GM06990 (cell line): ENCODE data around the gene KLK7.

ENCODE experiments used
- DNase-seq: peaks from one replicate; pipeline ENCODE4 v3.0.0-alpha.2; 2011; ENCODE audit not compliant: insufficient read length; ENCODE audit errors: extremely low read depth
- H3K27me3 ChIP-seq: replicated peaks from 2 replicates; pipeline ENCODE4 v1.6.0; 2011; ENCODE audit warnings: low read length; ENCODE audit not compliant: control insufficient read depth, insufficient read depth
- H3K36me3 ChIP-seq: 2 replicates; pipeline ENCODE4 v1.5.1; 2011; ENCODE audit warnings: low read length; ENCODE audit not compliant: control insufficient read depth, insufficient read depth
- H3K4me3 ChIP-seq: replicated peaks from 2 replicates; pipeline ENCODE4 v1.5.1; 2011; ENCODE audit warnings: low read depth, mild to moderate bottlenecking, control low read depth, low read length
- CTCF ChIP-seq: IDR thresholded peaks from 2 replicates; pipeline ENCODE4 v1.5.1; 2011; ENCODE audit warnings: low read length, control low read depth, mild to moderate bottlenecking, inconsistent platforms; ENCODE audit not compliant: insufficient read depth, poor library complexity, severe bottlenecking

Gene KLK7

GRCh38 chr19:50980208-50980607, 3.5 kb downstream of the KLK7 start:
- no peaks in the 10 kb centered on the region for H3K36me3 ChIP-seq
- H3K4me3 ChIP-seq = no peak overlapping the region
- DNase-seq = no peak
- H3K27me3 ChIP-seq = no peaks in the 10 kb centered on the region; the same call in 1 of the 2 replicates
- no peak for TF ChIP-seq CTCF

GRCh38 chr19:50979758-50980157, 4.0 kb downstream of the KLK7 start:
- no peaks in the 10 kb centered on the region; the same call in 1 of the 2 replicates for H3K27me3 ChIP-seq
- no peak for TF ChIP-seq CTCF

GRCh38 chr19:50978772-50979390, 4.8 kb downstream of the KLK7 start:
- Histone ChIP-seq H3K36me3 (no peaks in the 10 kb centered on the region), H3K27me3 (no peaks in the 10 kb centered on the region; the same call in 1 of the 2 replicates), H3K4me3 (no peak overlapping the region)
- TF ChIP-seq CTCF = no peak
- no peak for DNase-seq

More at GRCh38 chr19:50979758-50980157, 4.0 kb downstream of the KLK7 start:
- no peak for DNase-seq
- no peak overlapping the region for H3K4me3 ChIP-seq
- H3K36me3 ChIP-seq = no peaks in the 10 kb centered on the region

GRCh38 chr19:50977626-50978025, 6.1 kb downstream of the KLK7 start:
- no peaks in the 10 kb centered on the region; the same call in 1 of the 2 replicates for H3K27me3 ChIP-seq
- TF ChIP-seq CTCF = no peak
- H3K4me3 ChIP-seq = no peak overlapping the region
- no peak for DNase-seq
- H3K36me3 ChIP-seq = no peaks in the 10 kb centered on the region

- Histone ChIP-seq H3K4me3 (no peak overlapping the region), H3K36me3 (no peaks in the 10 kb centered on the region), H3K27me3 (no peaks in the 10 kb centered on the region; the same call in 1 of the 2 replicates)
- no peak for TF ChIP-seq CTCF
- no peak for DNase-seq
Measured at GRCh38 chr19:50975766-50976165, 8.0 kb downstream of the KLK7 start.
